Ishikawa (cell line): ENCODE data around the gene GBP7.

ENCODE experiments used
- EGR1 ChIP-seq: IDR thresholded peaks from 2 replicates; pipeline ENCODE4 v1.6.1; 2012
- EP300 ChIP-seq: IDR thresholded peaks from 2 replicates; pipeline ENCODE4 v1.6.1; 2012; ENCODE audit warnings: borderline replicate concordance
- YY1 ChIP-seq: IDR thresholded peaks from 2 replicates; pipeline ENCODE4 v1.6.1; 2012; ENCODE audit warnings: low read depth

GRCh38 chr1:89104687-89105086 lies 71.1 kb downstream of the GBP7 start:
- TF ChIP-seq EGR1 (no peak), YY1 (no peak), EP300 (no peak)
